HUES64 (cell line): ENCODE measurements around the gene ZDHHC3.
"Not testable (repeated sequence)": the region's sequence is repeated elsewhere in the genome, so short reads cannot be mapped to it uniquely, and the experiment has no call there.

Source experiments
- H3K27ac ChIP-seq: 2 replicates; pipeline ENCODE4 v1.7.0; 2013; ENCODE audit warnings: low read depth, low read length, inconsistent platforms
- H3K27me3 ChIP-seq: 2 replicates; pipeline ENCODE4 v1.6.1; 2013; ENCODE audit warnings: mild to moderate bottlenecking, low read length; ENCODE audit not compliant: insufficient read depth
- H3K36me3 ChIP-seq: 2 replicates; pipeline ENCODE4 v1.6.1; 2013; ENCODE audit warnings: mild to moderate bottlenecking, low read length; ENCODE audit not compliant: insufficient read depth
- H3K4me1 ChIP-seq: 2 replicates; pipeline ENCODE4 v1.6.1; 2013; ENCODE audit warnings: mild to moderate bottlenecking, low read length, moderate library complexity; ENCODE audit not compliant: insufficient read depth
- H3K4me3 ChIP-seq: 2 replicates; pipeline ENCODE4 v1.5.1; 2013; ENCODE audit warnings: mild to moderate bottlenecking, low read length, moderate library complexity
- H3K9ac ChIP-seq: 2 replicates; pipeline ENCODE4 v1.6.1; 2013; ENCODE audit warnings: mild to moderate bottlenecking, low read depth, low read length
- H3K9me3 ChIP-seq: 2 replicates; pipeline ENCODE4 v1.6.1; 2013; ENCODE audit warnings: low read depth, low read length; ENCODE audit not compliant: insufficient read depth
- WGBS: fragments of 150-250, 120-280 bp; methylation state at CpG from one replicate; pipeline ENCODE4 v1.1.7; 2013; ENCODE audit warnings: missing lambda C conversion rate; 5-methylcytosine and 5-hydroxymethylcytosine counted together

The ZDHHC3 gene

DNA sequence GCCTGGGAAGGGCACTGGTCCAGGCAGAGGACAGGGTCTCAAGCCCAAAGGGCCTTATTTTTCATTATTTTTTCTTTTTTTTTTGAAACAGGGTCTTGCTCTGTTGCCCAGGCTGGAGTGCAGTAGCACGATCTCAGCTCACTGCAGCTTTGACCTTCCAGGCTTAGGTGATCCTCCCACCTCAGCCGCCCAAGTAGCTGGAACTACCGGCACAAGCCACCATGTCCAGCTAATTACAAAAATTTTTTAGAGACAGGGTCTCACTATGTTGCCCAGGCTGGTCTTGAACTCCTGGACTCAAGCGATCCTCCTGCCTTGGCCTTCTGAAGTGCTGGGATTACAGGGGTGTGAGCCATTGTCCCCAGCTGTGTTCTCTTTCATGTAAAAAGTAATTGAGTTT, 26.2 kb downstream of the ZDHHC3 start:
- H3K4me3 ChIP-seq: not testable (repeated sequence)
- 0 out of 2 replicates have a peak overlapping the region, but pooled peaks have one; percentile 53 for H3K27ac ChIP-seq
- WGBS: 94% methylated on average over 4 of the region's 4 CpGs

DNA sequence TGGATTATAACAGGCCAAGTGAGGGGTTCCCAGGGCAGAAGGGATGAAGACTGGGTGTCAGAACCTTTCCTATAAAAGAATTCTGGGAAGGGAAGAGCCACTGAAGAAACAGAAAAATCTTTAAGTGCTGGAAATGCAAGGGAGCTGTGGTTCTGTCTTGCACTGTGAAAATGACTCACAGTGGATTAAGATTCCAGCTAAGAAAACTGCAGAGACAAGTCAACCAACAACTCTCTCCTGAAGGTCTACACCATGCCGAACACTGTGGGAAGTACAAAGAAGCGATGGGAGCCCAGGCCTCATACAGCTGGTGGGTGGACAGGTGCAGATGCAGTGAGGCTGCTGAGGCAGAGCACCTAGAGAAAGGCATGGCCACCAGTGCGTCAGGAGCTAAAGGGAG, 27.7 kb downstream of the ZDHHC3 start:
- H3K36me3 ChIP-seq: peaks cover 16% of the 10 kb centered on the region
- H3K27ac ChIP-seq: no peak overlapping the region
- 96% methylated on average over 3 of the region's 3 CpGs for WGBS

More for the DNA sequence above, 26.2 kb downstream of the ZDHHC3 start:
- not testable (repeated sequence) for H3K9ac ChIP-seq, H3K4me1 ChIP-seq, H3K9me3 ChIP-seq, H3K27me3 ChIP-seq
- H3K36me3 ChIP-seq: peaks cover 15% of the 10 kb centered on the region

DNA sequence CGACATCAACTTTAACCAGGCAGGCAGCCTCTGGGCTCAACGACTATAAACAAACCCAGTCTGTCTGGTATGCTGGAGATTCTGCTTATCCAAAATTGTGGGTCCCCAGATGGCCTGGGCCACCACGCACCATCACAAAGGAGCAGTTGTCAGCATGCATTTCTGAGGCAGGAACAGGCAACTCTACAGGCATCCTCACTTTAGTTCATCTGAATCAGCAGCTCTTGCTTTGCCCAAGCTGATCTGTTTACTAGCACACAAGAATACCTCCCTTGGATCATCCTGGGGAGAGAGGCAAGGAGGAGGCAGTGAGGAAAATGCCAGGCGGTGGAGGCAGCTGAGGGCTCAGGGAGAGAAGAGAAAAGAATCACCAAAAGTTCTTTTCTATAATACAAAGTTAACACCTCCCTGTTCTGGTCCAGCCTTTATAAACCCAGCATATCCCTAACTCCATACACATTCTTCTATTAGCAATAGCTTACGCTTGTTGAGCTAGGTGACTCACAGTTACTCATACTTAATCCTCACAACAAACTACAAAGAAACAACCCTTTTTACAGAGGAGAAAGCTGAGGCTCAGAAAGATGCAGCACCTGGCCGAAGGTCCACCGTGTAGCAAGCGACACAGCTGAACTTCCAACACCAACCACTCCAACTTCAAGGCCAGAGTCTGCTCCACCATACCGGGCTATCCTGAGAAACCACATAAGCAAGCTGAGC, 33.6 kb downstream of the ZDHHC3 start:
- Histone ChIP-seq H3K36me3 (peaks cover 74% of the 10 kb centered on the region), H3K9me3 (no peaks in the 10 kb centered on the region), H3K4me1 (no peaks in the 10 kb centered on the region), H3K27ac (no peak overlapping the region), H3K4me3 (no peak overlapping the region), H3K9ac (no peak overlapping the region), H3K27me3 (no peaks in the 10 kb centered on the region)
- WGBS: 94% methylated on average over 8 of the region's 9 CpGs

More for the DNA sequence above, 27.7 kb downstream of the ZDHHC3 start:
- Histone ChIP-seq H3K9me3 (no peaks in the 10 kb centered on the region), H3K9ac (no peak overlapping the region), H3K27me3 (no peaks in the 10 kb centered on the region), H3K4me1 (peaks cover 9% of the 10 kb centered on the region), H3K4me3 (no peak overlapping the region)

DNA sequence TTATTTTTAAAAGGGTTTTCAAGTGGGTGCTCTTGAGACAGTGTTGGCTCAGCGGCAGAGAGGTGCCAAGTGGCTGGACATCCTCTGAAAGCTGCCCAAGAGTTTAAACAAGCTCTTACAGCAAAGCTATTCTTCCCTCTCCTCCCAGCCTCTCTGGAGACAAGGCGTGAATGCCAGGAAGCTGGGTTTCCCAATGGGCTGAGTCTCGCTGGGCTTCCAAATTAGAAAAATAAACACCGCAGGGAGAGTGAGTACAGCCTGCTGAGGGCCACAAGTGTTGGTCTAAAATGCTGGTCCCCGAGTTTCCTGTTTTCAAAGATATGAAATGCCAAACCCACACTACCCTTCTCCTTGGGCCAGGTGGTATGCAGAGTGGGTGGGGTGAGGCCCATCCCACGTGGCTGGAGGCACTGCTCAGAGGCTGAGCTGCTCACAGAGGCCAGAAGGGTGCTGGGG, 36.4 kb downstream of the ZDHHC3 start:
- WGBS: 93% methylated on average over 5 of the region's 6 CpGs
- no peak overlapping the region for H3K4me3 ChIP-seq
- H3K9me3 ChIP-seq: no peaks in the 10 kb centered on the region
- H3K36me3 ChIP-seq: peaks cover 74% of the 10 kb centered on the region
- no peaks in the 10 kb centered on the region for H3K27me3 ChIP-seq
- no peaks in the 10 kb centered on the region for H3K4me1 ChIP-seq
- H3K9ac ChIP-seq: no peak overlapping the region
- no peak overlapping the region for H3K27ac ChIP-seq

DNA sequence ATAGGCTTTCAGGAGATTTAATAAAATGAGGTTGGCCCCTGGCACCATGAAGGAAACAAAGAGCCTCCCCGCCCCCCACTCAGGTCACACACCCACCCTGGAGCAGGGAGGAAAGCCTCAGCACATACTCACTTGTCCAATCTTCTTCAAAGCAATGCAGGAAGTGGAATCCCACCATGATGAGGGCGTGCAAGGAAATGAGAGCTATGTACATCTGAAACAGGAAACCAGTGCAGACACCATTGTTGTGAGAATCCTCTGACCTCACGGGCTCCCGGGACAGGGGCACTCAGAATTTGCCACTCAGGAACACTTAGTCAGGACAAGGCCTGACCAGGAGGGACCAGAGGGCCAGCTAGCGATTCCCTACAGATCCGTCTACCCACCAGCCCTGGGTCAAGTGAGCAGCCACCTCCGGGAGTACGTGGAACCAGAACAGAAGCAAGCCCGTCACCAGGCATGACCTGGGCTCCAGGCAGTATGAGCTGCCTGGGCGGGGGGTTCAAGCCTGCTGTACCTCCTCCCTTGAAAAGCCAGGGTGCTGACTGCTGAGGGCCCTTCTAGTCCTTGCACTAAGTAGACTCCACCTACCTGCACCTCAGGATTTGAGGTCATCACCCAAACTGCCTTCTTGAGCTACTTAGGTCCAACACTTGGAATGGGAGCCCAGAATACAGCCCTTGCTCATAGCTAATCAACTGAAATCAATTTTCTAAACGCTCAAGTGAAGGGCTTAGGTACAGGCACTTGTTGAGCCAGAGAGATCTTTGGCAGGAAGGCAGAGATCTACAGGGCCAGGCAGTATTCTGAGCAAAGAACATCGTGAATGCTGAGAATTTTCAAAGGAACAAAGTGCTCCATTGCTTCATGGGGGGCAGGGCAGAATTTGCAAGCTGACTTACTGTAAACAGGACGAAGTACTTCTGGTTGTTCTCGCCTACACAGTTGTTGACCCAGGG, 42.7 kb downstream of the ZDHHC3 start:
- 88% methylated on average over 14 of the region's 14 CpGs for WGBS
- H3K4me3 ChIP-seq: no peak overlapping the region

DNA sequence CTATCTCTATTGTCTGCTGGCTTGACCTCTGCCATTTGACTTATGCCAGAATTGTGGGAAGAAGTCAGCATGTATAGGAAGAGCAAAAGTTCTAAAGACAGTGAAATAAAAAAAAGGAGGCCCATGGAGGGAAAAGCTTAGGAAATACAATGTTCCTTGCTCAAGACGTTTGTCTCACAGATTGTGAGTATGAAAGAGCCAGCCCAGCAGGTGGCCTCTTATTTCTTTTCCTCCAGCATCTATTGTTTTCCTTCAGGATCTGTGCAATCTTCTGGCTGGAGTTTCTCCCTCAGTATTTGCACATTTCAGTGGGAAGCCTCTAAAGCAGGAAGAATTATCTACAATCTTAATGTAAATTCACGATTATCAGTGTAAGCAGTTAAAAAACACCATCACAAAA, 43.7 kb downstream of the ZDHHC3 start:
- Histone ChIP-seq H3K27me3 (no peaks in the 10 kb centered on the region), H3K27ac (no peak overlapping the region), H3K4me3 (no peak overlapping the region), H3K36me3 (peaks cover 54% of the 10 kb centered on the region), H3K9ac (no peak overlapping the region), H3K9me3 (no peaks in the 10 kb centered on the region), H3K4me1 (peaks cover 5% of the 10 kb centered on the region; the same call in 1 of the 2 replicates)
- WGBS: 71% methylated on average over 2 of the region's 2 CpGs

More for the DNA sequence above, 42.7 kb downstream of the ZDHHC3 start:
- no peaks in the 10 kb centered on the region for H3K27me3 ChIP-seq
- 0 out of 2 replicates have a peak overlapping the region, but pooled peaks have one; percentile 13 for H3K27ac ChIP-seq
- no peak overlapping the region for H3K9ac ChIP-seq
- H3K4me1 ChIP-seq: peaks cover 5% of the 10 kb centered on the region; the same call in 1 of the 2 replicates
- peaks cover 59% of the 10 kb centered on the region for H3K36me3 ChIP-seq
- no peaks in the 10 kb centered on the region for H3K9me3 ChIP-seq

DNA sequence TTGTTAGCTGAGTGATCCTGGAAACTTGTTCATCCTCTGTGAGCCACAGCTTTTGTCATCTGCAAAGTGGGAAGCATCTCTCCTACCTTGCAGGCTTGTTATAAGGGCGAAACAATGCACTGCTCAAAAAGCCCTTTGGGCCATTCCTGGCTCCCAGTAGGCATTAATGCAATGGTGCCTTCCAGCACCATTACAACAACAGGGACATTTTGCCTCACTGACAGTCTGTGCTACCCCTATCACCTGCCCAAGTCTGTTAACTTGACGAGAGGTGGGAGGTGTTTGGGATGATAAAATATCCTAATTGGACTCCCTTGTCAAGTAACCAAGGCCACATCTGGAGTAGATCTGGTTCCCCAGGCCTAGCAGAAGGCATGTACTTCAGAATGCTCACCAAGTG, 44.2 kb downstream of the ZDHHC3 start:
- no peaks in the 10 kb centered on the region for H3K9me3 ChIP-seq
- no peak overlapping the region for H3K27ac ChIP-seq
- no peaks in the 10 kb centered on the region for H3K27me3 ChIP-seq
- peaks cover 5% of the 10 kb centered on the region; the same call in 1 of the 2 replicates for H3K4me1 ChIP-seq
- H3K4me3 ChIP-seq: no peak overlapping the region
- H3K36me3 ChIP-seq: peaks cover 59% of the 10 kb centered on the region
- no peak overlapping the region for H3K9ac ChIP-seq
- 97% methylated on average over 2 of the region's 2 CpGs for WGBS

DNA sequence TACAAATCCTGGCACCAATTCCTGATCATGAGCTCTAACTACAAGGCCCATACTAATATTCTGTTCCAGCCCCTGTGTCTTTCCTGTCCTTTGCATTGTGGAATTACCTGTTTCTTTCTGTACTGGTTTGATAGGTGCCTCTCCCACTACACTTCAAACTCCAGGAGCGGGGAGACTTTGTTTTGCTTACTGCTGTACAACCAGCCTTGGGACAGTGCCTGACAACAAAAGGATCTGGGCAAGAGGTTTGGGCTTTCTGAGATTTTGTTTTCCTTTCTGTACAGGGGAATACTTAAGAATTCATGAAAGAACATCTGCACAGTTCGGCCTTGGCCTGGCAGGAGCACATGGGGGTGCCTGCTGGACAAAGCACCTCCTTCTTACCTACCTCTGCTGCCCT, 45.1 kb downstream of the ZDHHC3 start:
- Histone ChIP-seq H3K9ac (no peak overlapping the region), H3K27me3 (no peaks in the 10 kb centered on the region), H3K9me3 (no peaks in the 10 kb centered on the region), H3K4me3 (no peak overlapping the region), H3K36me3 (peaks cover 63% of the 10 kb centered on the region), H3K4me1 (peaks cover 5% of the 10 kb centered on the region; the same call in 1 of the 2 replicates), H3K27ac (no peak overlapping the region)
- 87% methylated on average over 2 of the region's 2 CpGs for whole genome bisulfite sequencing

DNA sequence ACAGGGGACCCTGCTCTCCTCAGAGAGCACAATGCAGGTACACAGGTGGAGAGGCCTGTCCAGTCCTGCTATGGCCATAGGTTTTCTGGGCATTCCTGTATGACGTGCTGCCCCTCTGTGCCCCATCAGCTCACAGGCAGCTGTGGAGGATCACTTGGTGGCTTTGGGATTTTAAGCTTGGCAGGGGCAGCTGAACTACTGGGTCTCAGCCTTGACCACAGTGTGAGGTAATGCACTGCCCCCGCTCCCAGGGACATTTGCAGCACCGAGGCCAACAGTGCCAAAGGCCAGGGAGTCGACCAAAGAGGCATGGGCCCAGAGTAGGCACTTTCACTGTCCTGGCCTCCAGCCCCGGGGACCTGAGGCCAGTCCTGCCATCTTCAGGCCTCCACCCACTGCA, 46.2 kb downstream of the ZDHHC3 start:
- Histone ChIP-seq H3K27me3 (no peaks in the 10 kb centered on the region), H3K36me3 (peaks cover 70% of the 10 kb centered on the region), H3K4me3 (no peak overlapping the region), H3K27ac (no peak overlapping the region), H3K9me3 (no peaks in the 10 kb centered on the region), H3K9ac (no peak overlapping the region), H3K4me1 (peaks cover 5% of the 10 kb centered on the region; the same call in 1 of the 2 replicates)
- 98% methylated on average over 5 of the region's 5 CpGs for WGBS

DNA sequence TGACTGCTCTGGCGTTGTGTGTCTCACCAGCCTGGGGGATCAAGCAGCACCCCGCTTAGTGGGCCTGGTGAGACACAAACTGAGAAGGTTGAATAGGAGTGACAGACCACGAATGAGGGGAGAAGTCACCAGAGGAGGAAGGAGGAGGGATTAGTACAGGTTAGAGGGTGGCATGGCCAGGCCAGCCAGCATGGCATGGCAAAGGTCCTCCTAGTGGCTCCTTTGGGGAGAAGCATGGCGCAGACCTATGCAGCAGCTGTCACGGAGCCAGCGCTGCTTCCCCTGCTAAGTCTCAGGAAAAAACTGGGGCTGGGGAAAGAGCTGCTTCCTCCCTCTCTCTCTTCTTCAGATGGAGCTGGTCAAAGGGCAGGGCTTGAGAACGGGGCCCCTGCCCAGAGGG, 48.6 kb downstream of the ZDHHC3 start:
- peaks cover under 1% of the 10 kb centered on the region; the same call in 1 of the 2 replicates for H3K4me1 ChIP-seq
- H3K9me3 ChIP-seq: no peaks in the 10 kb centered on the region
- peaks cover 61% of the 10 kb centered on the region for H3K36me3 ChIP-seq
- no peak overlapping the region for H3K4me3 ChIP-seq
- H3K27me3 ChIP-seq: no peaks in the 10 kb centered on the region
- H3K9ac ChIP-seq: no peak overlapping the region
- WGBS: 95% methylated on average over 7 of the region's 7 CpGs
- H3K27ac ChIP-seq: no peak overlapping the region

DNA sequence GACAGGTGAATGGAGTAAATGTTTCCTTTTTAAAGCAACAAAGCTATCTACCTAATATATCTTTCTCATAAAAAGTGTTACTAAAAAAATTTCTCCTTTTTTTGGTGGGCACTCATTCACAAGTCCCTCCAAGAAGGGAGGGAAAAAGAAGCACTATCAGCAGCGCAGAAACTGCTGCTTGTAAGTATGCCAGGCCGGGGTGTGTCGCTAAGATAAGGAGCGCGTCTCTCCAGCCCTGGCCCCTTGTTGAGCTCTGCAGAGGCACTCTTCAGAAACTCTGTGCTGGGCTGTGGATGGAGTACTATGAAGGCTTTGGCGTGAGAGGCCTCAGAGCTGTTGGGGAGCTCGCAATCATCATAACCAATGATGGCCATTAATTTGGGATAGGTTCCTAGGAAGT, 49.1 kb downstream of the ZDHHC3 start:
- no peak overlapping the region for H3K27ac ChIP-seq
- peaks cover 58% of the 10 kb centered on the region for H3K36me3 ChIP-seq
- H3K9me3 ChIP-seq: no peaks in the 10 kb centered on the region
- 96% methylated on average over 7 of the region's 7 CpGs for WGBS
- no peak overlapping the region for H3K9ac ChIP-seq
- no peaks in the 10 kb centered on the region for H3K4me1 ChIP-seq
- H3K4me3 ChIP-seq: no peak overlapping the region
- no peaks in the 10 kb centered on the region for H3K27me3 ChIP-seq
